Germinal center (tissue), 1 donor: ENCODE results near the gene TNFRSF6B.
A peak's percentile ranks its signal among the peaks of the same experiment; 100 is the strongest.

Experiments used
- DNase-seq: peaks from one replicate; pipeline ENCODE4 v3.0.0; 2012; ENCODE audit warnings: mixed read lengths, low spot score

The TNFRSF6B gene

DNA sequence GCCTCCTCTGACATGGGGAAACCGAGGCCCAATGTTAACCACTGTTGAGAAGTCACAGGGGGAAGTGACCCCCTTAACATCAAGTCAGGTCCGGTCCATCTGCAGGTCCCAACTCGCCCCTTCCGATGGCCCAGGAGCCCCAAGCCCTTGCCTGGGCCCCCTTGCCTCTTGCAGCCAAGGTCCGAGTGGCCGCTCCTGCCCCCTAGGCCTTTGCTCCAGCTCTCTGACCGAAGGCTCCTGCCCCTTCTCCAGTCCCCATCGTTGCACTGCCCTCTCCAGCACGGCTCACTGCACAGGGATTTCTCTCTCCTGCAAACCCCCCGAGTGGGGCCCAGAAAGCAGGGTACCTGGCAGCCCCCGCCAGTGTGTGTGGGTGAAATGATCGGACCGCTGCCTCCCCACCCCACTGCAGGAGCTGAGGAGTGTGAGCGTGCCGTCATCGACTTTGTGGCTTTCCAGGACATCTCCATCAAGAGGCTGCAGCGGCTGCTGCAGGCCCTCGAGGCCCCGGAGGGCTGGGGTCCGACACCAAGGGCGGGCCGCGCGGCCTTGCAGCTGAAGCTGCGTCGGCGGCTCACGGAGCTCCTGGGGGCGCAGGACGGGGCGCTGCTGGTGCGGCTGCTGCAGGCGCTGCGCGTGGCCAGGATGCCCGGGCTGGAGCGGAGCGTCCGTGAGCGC is 1.6 kb downstream of the TNFRSF6B start:
- DNase-seq = no peak

DNA sequence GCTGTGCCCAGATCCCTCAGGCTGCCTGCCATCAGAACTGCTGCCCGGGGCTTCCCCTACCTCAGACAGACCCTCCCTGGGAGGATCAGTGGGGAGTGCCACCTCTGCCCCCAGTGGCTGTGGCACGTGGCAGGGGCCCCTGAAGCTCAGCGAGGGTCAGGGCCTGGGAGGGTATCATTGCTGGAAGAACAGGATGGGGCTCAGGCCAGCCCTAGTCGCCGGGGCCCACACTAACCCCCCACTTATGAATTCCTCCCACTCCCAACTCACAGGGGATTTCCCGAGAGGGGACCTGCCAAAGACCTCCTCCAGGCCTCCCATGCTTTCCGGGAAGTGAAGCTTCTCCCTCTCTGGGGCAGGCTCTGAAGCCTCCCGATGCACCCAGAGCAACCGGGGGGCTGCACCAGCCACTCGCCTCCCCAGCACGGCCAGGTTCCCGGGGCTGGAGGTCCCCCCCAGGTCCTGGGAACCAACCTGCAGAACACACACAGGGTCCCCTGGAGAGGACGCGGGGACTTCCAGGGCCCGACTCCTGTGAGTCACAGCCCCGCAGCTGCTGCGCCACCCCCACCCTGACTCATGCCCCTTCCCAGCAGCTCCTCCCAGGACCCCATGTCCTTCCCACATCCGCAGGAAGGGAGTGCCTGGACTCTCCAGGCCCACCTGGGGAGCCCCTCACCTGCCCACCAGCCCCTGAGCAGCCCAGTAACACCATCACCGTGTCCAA is 2.5 kb downstream of the TNFRSF6B start:
- DNase-seq = no peak

DNA sequence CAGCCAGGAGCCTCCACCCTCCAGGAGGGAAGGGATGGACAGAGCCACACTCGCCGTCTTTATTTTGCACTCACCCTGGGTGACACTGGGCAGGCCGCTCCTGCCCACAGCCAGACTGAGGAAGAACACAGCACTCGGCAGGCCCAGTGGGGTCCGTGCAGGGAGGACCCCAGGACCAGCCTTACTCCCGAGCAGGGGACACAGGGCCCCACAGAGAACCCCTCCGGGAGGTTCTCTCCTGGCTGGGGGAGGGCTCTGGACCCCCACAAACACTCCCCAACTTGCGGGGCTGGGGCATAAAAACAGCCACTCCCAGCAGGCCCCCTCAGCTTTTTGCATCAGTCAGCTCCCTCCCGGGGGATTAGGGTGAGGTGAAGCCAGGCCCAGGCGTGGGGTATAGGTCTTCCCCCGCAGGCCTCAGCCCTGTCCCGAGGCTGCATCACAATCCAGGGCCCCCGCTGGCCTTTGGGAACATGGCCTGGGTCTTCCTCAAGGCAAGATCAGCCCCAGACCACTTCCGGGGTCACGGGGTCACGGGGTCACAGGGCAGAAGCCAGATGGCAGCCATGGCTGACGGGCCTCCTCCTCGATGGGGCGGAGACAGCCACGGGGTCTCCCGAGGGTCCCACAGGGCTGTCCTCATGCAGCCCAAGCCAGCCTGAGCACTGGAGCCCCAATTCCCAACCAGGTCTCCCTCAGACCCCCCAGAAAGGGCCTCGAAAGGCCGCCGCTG is 3.2 kb downstream of the TNFRSF6B start:
- no peak for DNase-seq

DNA sequence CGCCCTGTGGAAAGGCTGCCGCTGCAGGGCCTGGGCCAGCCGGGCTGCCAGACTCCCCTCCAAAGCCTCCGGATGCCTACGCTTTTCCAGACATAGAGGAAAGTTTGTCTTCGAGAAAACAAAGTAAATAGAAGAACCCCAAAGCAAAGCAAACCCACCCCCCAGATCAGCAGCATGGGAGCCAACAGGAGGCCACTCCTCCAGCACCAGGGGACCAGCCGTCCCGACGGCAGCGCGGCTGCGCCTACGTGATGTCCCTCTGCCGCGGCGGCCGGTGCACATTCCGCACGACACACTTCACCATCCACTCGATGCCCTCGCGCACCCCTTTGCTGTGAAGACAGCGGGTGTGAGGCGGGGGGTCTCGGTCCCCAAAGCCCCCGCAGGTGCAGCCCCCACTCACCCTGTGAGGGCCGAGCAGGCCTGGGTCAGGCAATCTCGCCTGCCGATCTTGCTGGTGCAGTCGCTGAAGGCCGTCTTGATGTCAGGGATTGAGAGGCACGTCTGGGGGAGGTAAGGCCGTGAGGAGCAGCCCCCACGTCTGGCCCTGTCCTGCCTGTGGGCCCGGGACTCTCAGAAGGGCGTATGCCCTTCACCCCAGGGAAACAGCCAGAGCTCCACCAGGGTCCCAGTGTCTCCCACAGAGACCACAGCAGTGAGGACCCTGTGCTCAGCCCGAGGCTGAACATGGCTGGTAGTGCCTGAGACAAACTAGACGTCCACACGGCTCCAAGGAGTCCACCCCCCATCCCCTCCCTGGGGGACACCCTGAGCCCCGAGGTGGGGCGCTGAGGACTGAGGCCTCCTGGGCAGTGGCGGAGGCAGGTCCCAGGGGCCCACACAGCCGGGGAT is 4.0 kb downstream of the TNFRSF6B start:
- no peak for DNase-seq

DNA sequence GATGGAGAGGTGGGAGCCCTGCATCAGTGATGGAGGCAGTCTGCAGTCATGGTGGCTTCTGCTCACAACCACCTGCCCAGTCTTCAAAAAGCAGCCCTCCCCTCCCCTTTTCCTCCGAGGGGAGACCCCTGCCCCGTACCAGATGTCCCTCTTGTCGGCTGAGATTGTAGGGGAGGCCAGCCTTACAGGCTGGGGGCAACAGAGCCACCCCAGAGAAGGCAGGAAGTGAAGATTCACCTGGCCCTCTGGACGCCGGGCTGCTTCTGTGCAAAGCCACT is 4.5 kb downstream of the TNFRSF6B start:
- no peak for DNase-seq

DNA sequence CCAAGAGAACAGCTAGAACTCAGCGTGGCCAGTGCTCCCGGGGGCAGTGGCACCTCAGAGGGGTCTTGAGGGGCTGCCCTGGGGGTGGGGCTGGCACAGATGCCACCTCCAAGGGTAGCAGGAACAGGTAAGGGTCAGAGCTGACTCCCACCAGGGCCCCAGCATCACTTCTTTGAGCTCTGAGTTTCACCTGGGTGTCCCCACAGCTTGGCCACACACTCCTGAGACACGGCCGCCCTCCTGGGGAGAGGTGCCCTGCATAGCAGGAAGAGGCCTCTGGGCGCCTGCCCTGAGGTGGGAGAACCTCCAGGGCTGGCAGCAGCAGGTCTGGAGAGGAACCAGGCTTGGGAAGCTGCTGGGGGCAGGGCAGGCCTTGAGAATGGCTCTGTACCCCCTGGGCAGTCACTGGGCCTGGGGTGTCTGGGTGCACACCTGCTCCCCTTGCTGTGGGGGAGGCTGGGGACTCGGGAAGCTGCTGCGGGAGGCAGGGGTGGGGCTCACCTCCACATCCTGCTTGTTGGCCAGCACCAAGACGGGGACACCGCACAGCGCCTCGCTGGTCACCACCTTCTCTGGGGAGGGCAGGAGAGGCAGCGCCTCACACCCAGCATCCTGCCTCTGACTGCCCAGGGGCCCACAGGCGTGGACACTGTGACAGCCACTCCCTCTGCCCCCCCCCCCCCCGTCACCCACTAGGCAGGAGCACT is 5.0 kb downstream of the TNFRSF6B start:
- DNase-seq = no peak

DNA sequence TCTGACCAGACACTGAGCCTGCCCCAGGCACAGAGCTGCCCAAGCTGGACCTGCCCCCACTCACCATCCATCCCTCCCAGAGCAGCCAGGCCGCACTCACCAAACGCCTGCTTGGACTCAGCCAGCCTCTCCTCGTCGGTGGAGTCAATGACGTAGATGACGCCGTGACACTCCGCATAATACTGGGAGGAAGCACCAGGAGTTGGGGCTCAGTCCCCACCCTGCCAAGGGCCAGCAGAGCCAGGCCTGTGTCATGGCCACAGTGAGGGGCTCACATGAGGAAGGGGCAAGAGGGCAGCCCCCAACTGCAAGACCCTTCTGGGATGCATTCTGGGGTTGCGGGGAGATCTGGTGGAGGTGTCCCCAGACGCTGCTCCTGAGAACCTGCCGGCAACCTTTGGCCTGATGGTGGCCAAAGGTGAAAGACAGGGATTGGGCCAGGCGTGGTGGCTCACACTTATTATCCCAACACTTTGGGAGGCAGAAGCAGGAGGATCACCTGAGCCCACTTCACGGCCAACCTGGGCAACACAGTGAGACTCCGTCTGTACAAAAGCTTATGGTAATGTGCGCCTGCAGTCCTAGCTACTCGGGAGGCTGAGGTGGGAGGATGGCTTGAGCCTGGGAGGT is 5.7 kb downstream of the TNFRSF6B start:
- no peak for DNase-seq

DNA sequence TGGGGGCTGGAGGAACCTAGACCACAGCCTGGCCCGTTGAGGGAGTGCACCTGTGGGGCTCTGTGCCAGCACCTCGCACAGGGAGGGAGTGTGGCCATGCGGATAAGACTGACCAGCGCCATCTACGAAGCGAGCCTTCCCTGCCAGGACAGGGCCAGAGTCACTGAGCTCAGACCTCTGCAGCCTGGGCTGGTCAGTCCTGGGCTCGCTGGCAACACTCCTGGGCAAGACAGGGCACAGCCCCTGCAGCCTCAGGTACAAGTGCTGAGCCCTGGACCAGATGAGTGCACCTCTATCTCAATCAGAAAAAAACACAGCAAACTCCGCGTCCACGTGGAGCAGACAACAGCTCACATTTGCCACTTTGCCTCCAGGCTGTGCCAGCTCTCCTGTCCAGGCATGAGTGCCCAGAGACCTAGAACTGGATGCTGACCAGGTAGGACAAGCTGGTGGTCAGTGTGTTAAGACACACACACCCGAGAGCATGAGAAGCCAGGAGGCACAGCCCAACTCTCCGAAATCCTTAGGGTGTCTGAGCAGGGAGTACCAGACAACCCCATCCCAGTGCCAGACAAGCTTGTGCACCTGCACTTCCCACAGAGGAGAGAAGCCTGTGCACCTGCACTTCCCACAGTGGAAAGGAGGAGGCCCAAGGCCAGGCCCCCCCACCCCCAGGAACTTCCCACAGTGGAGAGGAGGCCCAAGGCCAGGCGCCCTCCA is 6.5 kb downstream of the TNFRSF6B start:
- DNase-seq = no peak

DNA sequence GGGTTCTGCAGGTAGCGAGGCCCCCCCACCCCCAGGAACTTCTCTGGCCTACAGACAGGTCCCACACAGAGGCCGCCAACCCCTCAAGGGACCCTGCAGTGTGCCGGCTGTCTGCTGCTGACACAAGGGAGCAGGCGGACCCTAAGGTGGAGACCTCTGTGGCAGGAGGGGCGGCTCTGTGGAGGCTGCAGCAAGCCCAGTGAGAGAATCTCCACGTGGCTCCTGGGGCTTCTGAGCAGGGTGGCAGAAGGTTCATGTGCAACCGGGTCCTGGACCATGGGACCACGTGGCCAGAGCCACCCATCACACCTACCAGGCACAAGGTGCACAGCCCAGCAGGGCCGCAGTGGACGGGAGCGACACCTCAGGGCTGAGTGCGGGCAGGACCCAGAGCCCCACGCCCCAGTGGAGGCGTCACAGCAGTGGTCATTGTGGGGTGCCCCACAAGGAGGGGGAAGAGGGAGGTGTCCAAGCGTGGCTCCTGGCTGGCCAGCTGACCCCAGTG is 7.1 kb downstream of the TNFRSF6B start:
- no peak for DNase-seq

DNA sequence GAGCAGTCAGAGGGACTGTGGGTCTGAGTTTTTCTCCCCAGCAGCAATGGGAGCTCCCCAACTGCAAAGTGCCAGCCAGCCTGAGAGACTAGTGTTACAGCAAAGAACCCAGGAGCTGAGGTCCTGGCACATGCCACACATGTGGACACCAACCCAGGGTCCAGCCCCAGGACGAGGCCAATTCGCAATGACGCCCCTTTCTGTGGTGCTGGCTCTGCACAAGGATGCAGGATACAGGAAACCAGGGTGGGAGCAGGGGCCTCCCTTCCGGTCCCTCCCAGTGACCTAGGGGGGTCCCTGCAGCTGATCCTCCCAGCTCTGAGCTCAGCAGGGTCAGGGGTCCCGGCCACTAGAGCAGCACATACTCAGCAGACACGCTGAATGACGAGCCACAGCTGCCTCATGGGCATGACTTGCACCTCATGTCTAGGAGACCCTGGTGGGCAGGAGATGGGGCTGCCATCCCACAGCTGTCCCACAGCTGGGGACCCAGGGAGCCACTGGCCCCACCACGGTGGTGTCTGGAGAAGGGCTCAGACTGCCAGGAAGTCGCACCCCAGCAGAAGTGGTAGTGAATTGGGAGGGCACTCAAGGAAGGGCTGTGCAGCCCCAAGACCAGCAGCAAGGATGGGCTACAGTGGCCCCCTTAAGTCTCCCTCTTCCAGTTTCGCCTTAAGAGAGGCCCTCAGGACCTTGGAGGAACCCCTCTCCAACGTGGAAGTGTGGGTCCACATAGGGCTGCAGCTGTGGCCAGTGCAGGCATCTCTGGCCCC is 7.7 kb downstream of the TNFRSF6B start:
- DNase-seq = no peak

DNA sequence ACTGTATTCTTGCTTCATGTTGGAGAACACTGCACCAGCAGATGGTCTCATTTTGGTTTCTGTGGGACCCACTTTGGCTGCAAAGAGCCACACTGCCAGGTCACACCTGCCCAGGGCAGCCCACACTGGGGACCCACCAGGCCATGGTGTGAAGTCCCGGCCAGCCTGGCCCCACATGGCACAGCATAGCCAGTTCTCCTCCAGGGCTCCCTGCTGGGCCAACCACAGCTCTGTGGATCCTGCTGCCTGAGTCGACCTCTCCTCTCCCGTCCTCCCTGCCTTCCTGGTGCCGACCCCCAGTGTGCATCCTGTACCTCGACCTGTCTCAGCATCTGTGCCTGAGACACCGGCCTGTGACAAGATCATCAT is 8.3 kb downstream of the TNFRSF6B start:
- DNase-seq = no peak

DNA sequence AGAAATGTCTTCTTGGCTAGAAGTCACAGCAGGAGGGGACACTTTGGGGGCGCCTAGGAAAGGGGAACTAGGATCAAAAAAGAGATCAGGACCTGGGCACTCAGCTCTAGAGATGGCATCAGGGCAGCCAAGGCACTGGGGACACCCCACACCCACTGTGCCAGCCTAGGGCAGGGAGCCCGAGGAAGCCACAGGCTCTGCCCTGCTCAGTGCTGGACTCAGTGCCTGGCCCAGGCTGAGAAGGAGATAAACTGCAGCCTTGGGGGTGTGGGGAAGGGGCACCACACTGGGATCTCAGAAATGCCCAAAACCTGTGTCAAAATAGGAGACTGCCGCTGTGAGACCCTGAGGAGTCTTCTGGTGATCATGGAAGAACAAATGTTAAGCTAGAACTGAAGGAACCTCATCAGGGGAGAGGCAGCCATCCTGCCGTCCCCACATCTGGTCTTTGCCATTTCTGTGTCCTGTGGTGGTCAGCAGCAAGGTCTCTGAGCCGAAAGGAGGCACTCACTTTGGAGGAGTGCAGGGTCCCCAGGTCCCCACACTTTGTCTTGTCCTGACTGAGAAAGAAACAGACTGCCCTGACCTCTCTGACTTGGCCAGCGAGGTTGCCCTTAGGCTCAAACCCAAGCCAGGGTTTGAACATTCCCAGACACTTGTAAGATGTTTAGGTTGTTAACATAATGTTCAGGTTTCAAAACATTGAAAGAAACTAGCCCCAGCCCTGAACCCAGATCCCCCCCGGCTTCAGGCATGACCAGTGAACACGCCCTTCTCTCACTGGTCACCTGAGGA is 9.0 kb downstream of the TNFRSF6B start:
- no peak for DNase-seq

DNA sequence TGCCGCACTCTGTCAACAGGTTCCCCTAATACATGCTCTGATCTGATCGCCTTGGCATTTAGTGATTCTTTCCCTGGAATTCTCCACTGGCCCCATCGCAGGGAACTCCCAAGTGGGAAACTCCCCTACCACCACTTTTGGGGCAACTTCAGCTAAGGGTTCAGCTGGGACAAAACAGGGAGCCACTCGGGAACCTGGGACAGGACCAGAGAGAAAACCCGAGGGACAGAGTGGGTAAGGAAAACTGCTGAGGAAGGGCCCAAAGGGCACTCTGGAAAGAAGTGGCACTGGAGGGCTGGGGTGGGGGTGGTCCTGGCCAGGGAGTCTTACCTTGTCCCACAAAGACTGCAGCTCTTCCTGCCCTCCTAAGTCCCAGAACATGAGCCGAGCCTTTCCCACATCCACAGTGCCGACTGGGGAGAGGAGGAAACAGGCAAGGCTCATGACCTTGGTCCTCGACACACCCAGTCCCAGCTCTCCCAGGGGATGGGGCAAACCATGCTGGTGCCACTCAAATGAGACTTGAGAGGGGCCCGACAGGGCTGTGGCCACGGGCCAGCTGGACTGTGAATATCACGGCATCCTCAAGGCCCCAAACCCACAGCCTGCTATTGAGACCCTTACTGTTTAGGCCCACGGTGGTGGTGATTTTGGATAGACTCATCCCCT is 9.7 kb downstream of the TNFRSF6B start:
- DNase-seq = no peak

DNA sequence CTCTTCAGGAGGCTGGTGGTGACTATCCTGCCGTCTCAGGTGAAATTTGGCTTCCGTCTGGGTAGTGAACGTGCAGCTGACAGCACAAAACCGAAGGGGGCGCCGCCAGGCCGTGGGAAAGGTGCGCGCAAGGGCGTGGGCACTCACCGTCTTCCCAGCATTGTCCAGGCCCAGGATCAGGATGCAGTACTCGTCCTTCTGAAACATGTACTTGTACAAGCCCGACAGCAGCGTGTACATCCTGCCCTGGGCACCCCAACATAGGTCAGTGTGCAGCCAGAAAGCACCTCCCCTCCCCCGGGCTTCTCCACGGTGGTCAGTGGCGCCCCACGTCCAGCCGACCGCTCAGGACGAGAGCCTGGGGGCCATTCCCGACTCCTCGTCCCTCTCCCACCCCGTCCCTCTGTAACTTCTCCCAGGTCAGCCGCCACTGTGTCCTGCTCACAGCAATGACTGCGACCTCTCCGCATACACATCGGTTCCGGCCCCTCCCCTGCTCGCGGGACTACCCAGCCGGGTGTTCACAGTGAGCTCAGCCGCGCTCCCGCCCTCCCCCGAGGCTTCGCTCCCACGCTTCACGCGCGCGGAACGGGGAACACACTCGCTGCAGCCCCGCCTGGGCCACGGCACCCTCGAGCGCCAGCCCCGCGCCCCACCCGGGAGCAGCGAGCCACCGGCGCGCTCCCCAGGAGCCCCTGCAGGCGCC is 10.6 kb downstream of the TNFRSF6B start:
- peak; percentile 35 for DNase-seq

DNA sequence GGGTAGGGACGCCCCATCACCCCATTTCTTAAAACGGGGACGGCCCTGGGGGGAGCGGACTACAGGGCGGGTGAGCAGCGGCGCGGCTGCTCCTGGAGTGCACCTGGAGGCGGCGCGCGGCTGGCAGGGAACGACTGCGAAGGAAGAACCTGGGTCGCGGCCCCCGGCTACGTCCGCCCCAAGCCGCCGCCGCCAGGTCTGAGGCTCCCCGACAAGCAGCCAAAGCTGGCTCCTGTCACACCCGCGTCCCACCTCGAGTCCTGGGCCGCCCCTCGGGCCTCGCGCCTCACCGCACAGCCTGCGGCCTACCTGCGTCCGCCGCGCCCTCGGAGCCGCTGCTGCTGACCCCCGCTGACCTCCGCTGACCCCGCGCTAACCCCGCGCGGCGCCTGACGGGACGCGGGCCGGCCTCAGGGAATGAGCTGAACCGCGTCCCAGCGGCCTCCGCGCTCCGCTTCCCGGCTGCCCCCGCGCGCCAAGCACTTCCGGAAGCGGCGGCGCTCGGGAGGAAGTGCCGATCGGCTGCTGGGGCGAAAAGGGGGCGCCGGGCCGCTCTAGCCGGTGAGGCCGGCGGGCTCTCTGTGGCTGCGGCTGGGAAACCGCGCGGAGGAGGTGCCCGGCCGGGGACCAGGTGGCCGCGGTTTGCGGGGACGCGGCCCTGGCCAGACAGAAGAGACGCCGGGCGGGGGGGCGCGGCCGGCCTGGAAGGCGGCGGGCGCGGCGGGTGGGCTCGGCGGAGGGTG is 11.3 kb downstream of the TNFRSF6B start, which contains the start of the genes ARFRP1 and ZGPAT:
Gene ARFRP1 (minus strand): TSS at position 419 of the 743 bp plus-strand sequence. CDS start 885 bp downstream, outside the sequence.
Gene ZGPAT (plus strand): TSS at position 482 of the 743 bp plus-strand sequence. CDS start 542 bp downstream, outside the sequence.
- DNase-seq = peak; percentile 87

DNA sequence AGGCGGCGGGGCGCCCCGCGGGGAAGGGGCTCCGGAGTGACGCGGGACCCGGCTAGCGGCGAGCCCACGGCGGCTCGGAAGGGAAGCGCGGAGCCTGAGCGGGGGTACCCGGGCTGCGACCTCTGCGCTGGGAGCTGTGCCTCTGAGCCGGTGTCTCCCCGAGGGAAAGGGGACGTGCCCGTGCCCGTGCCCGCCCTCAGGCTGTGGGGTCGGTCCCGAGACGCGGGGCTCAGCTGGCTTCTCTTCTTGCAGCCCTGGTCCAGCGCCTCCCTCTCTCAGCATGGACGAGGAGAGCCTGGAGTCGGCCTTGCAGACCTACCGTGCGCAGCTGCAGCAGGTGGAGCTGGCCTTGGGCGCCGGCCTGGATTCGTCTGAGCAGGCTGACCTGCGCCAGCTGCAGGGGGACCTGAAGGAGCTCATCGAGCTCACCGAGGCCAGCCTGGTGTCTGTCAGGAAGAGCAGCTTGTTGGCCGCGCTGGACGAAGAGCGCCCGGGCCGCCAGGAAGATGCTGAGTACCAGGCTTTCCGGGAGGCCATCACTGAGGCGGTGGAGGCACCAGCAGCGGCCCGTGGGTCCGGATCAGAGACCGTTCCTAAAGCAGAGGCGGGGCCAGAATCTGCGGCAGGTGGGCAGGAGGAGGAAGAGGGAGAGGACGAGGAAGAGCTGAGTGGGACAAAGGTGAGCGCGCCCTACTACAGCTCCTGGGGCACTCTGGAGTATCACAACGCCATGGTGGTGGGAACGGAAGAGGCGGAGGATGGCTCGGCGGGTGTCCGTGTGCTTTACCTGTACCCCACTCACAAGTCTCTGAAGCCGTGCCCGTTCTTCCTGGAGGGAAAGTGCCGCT is 12.1 kb downstream of the TNFRSF6B start:
- DNase-seq = peak; percentile 11
